GM19238 (cell line): ENCODE data around the gene CRK.

ENCODE experiments used
- DNase-seq: peaks from one replicate; pipeline ENCODE4 v3.0.0; 2011; ENCODE audit warnings: low spot score; ENCODE audit not compliant: insufficient read length

The CRK gene

GRCh38 chr17:1486802-1487695, 31.0 kb upstream of the CRK start:
- DNase-seq, result peak; percentile 79

GRCh38 chr17:1485423-1486376, 29.7 kb upstream of the CRK start:
- DNase-seq, result peak; percentile 83

DNA sequence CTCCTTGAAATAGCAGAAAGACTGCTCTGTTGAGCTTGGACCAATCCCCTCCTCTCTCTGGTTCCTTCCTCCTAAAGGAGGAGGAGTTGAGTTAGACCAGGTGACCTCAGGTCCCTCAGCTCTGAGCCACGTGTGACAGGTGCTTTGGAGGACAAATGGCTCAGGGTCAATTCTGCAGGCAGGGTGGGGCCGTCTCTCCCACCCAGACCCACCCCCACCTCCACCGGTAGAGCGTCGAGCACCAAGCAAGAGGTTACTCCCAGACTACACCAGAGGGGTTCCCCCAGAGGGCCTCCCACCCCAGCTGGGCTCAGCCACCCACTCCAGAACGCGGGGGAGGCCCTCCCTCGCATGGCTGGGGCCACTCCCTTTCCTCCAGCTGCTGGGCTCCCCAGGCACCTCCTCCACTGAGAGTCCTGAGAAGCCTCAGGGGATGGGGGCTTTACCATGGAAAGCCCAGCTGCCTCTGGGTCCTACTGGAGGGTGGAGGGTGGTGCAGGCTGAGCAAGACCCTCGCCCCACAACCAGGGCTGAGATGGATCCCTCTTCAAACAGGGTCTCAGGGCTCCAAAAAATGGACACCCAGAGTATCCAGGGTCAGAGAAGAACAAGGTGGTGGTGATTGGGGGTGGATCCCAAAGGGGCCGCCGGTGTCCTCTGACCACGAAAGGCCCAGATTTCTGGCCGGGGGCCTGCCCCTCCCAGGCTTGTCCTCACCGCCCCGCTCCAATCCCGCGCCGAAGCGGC, 28.8 kb upstream of the CRK start:
- DNase-seq, result peak; percentile 90

GRCh38 chr17:1484060-1484535, 28.1 kb upstream of the CRK start:
- DNase-seq, result no peak

GRCh38 chr17:1482680-1483079, 26.6 kb upstream of the CRK start:
- DNase-seq, result no peak

DNA sequence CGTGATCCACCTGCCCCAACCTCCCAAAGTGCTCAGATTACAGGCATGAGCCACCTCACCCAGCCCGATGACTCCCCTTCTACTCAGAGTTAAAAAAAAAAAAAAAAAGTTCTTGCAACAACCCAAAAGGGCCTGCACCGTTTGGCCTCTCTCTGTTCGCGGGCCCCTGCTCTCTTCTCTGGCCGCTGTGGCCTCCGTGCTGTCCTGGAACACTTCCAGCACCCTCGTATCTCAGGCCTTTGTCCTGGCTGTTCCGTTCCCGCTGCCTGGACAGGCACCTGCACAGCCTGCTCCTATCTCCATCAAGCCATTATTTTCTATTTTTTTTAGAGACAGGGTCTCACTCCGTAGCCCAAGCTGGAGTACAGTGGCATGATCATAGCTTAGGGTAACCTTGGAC, 25.7 kb upstream of the CRK start:
- DNase-seq, result no peak

DNA sequence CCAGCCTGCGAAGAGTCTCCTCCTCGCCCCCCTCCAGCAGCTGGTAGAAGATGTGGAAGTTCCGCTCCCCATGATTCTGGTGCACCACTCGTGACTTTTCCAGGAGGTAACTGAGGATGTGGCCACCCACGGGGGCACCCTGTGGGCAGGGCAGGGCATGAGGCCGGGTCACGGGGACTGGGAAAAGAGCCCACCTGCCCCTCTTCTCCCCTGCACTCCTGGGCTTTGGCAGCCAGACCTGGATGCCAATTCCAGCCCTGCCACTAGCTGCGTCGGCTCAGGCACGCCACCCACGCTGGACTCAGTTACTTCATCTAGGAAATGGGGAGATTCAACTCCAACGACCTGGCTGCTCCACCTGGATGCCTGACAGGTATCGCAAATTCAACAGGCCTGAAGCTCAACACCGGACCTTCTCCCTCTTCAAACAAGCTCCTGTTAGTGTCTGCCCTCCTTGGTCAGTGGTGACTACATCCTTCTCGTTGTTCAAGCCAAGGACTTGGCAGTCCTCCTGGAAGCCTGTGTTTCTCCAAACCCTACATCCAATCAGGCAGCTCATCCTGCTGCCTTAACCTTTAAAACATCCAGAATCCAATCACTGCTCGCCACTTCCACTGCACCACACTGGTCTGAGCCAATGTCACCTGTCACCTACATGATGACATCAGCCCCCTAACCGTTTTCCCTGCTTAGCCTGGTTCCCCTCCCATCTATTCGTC, 24.9 kb upstream of the CRK start:
- no peak for DNase-seq

DNA sequence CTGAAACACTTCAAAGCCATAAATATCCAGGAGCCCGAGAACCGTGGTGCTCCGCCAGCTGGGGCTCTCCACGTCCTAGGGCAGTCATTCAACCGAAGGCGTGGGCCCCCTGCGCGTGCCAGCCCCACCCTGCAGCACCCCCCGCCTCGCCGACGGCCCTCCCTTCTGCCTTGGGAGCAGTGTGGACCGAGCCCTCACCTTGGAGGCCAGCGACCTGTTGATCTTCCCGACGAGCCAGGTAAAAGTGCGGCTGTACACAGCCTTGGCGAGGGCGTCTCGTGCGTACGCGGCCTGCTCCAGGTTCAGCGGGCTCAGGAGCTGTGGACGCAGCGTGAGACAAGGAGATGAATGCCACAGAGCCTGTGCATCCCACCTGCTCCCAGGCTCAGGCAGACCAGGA, 22.4 kb upstream of the CRK start:
- DNase-seq, result no peak

- DNase-seq, result no peak
Observed at GRCh38 chr17:1475321-1475854, 19.4 kb upstream of the CRK start.

DNA sequence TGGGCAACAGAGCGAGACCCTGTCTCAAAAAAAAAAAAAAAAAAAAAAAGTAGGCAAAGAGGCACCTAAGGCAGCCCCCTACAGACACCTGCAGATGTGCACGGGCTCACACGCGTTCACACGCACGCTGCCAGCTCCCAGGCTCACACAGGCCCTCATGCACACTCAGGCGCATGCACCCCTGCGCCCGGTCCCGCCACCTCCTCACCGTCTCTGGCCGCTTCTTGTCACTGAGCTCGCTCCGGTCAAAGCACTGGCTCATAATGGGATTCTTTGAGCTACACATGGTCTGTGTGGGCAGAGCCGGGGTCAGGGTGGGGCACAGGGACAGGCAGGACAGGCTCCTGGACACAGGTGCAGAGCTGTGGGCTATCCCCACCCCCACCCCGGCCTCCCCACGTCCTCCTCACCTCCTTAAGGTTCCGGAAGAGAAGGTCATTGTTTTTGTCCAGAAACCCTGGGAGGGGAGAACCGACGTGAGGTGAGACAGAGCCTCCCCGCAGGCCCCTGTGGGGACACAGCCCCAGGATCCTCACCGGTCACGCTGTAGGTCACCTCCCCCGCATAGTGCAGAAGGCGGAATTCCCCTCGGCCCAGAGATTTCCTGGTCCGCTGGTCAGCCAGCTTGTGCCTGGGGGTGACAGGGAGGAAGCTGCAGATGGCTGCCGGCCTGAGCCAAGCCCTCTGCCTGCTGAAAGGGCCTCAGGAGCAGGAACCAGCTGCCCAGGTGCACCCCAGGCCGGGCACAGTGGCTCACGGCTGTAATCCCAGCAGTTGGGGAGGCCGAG, 18.6 kb upstream of the CRK start:
- DNase-seq, result peak; percentile 85

DNA sequence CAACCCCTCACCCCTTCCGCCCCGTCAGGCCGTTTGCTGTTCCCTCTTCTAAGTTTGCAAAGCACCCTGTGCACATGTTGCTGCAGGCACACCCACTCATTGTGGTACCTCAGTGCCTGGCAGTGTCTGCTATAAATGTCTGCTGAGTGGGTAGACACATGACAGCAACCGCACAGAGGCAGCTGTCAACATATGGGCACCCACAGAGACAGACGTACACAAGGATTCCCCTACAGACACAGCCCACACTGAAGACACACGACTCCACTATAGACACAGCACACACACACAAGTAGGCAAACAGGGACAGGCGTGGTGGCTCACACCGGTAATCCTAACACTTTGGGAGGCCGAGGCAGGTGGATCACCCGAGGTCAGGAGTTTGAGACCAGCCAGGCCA, 17.8 kb upstream of the CRK start:
- no peak for DNase-seq

DNA sequence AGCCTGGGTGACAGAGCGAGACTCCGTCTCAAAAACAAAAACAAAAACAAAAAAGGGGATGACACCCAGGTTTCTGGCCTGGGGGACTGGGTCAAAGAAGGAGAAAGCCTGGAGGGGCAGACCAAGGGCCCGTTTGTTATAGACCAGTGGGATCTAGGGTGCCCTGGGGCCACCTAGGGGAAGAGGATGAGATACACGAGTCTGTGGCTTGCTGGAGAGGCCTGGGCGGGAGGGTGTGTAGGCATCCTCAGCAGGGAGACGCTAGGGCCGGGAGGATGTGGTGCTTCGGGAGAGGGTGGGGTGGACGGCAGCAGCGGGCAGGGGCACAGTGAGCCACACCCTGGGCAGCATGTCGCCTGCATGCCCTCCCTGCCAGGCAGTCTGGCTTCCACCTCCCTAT, 17.1 kb upstream of the CRK start:
- no peak for DNase-seq

DNA sequence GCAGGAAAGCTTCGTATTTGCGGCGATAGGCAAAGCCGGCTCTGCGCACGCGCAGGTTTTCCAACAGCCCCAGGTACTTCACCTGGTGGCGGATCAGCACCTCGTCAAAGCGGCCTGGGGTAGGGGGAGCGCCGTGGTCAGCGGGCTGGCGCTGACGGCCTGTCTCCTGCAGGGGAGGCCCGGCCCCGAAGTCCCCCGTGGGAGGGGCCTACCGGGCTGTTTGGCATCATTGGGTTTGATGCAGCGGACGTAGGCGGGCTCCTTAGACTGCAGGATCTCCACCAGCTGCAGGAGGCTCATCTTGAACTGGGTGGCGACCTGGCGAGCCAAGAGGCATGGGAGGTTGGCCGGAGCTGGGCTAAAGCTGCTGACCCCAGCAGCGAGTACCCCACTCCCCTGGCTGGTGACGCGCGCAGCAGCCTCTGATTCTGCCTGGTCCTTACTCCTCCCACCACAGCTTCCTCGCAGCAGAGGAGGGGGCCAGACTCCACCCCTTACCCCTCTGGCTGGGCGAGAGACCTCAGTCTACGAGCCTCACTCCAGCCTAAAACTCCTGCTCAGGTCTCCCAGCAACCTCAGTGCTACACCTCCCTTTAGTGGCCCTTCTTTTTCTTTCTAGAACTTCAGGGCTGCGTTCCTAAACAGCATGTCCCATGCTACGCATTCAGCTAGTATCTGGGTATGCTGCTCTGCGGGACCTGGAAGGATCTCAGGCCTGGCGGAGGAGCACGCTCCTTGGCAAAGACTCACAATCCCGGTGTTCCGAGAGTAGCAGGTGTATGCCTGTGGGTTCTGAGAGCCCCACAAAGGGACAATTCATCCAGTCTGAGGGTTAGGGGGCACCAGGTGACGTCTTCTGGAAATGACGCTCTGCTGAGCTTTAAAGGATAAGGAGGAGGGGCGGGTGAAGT, 16.1 kb upstream of the CRK start:
- no peak for DNase-seq

- no peak for DNase-seq
Observed at GRCh38 chr17:1471490-1471889, 15.5 kb upstream of the CRK start.

- DNase-seq, result no peak
Observed at GRCh38 chr17:1470755-1471462, 14.9 kb upstream of the CRK start.

DNA sequence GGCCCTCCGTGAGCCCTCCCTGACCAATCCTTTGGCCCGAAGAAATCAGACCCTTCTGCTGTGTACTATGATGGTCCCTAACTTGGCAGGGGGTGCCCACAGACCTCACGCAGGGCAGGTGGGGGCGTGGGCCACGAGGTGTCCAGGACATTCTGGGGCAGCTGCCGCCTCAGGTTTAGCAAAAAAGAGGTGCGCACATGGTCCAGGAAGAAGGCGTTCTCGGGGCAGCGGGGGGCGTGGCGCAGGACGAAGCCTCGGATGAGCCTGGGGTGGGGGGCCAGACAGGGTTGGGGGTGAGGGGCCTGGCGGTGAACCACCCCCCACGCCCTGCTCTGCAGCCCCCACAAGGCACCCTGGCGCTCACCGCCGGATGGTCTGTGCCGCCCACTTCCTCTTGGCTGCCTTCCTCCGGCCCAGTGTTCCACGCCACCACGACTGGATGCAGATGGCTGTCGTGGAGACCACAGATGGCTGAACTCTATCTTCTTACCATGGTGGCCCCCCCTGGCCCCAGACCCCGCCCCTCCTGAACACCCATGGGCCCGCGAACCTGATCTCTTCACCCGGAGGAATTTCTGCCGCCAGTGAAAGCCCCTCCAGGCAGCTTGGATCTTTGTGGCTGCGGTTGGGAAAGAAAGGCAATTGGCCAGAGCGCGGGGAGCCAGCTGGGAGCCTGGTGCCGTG, 14.2 kb upstream of the CRK start:
- DNase-seq, result no peak

DNA sequence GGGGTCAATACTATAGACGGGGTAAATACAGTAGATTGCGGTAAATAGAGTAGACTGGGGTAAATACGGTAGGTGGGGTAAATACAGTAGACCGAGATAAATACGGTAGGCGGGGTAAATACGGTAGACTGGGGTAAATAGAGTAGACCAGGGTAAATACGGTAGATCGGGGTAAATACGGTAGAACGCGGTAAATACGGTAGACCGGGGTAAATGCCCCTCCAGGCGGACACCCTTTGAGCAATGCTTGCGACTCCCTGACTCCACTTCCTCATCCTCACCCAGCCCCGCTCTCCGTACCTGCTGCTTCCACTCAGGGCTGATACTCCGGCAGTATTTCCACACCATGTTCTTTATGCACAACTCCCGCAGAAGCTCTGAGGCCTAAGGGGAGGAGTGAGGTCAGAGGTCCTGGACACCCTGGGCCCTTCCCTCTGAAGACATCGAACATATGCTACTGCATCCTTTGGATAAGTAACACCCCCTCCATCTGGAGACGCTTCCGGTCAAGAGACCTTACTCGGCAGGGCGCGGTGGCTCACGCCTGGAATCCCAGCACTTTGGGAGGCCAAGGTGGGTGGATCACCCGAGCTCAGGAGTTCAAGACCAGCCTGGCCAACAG, 13.3 kb upstream of the CRK start:
- no peak for DNase-seq
